Measurements from ENCODE around the gene RNF26.

GRCh38 chr11:119380160-119380826 lies 46.0 kb downstream of the RNF26 start:
- TF ChIP-seq CTCF (IDR thresholded peaks at IDR 0.05; ENCODE audit: low read length) (no peak), EZH2 (IDR thresholded peaks at IDR 0.05; ENCODE audit: borderline replicate concordance, low read length) (no peak)

Data from OCI-LY1 (cell line).